WTC11 (cell line): ENCODE results near the gene E2F4. TPM values are rescaled to one million over a fixed set of nuclear protein-coding genes. Genes with fewer than 3 reads are reported as not detected.

Experiments
- ATAC-seq: fragments of 200-7000 bp; cut with Tn5 transposase; 2 replicates; pipeline ENCODE4 v1.10.0; 2021; ENCODE audit warnings: mild to moderate bottlenecking, moderate library complexity
- CTCF ChIA-PET: fragments of 300-600 bp; sonication (Branson Sonifier 250); formaldehyde crosslinking; loops from one replicate; lab custom pipeline; 2021; ENCODE audit warnings: antibody characterized with exemption; lab: Charles Lee
- POLR2A ChIA-PET: fragments of 350-600 bp; sonication (Branson Sonifier 250); formaldehyde crosslinking; loops from one replicate; lab custom pipeline; 2021; ENCODE audit warnings: antibody characterized with exemption; lab: Charles Lee
- DNase-seq: peaks from one replicate; pipeline ENCODE4 v3.0.0; 2021; ENCODE audit warnings: low spot score
- H3K27ac Mint-ChIP-seq: 2 replicates; pipeline ENCODE4 v1.8.0; 2021; ENCODE audit warnings: mixed read lengths
- H3K27me3 Mint-ChIP-seq: 2 replicates; pipeline ENCODE4 v1.8.0; 2021; ENCODE audit warnings: low read depth, mild to moderate bottlenecking, moderate library complexity, mixed read lengths
- H3K36me3 Mint-ChIP-seq: 2 replicates; pipeline ENCODE4 v1.8.0; 2021; ENCODE audit warnings: mixed read lengths
- H3K4me1 Mint-ChIP-seq: 2 replicates; pipeline ENCODE4 v1.8.0; 2022; ENCODE audit warnings: mixed read lengths
- H3K4me3 Mint-ChIP-seq: 2 replicates; pipeline ENCODE4 v1.8.0; 2021; ENCODE audit warnings: mild to moderate bottlenecking, moderate library complexity, mixed read lengths
- H3K9me3 Mint-ChIP-seq: 2 replicates; pipeline ENCODE4 v1.8.0; 2021; ENCODE audit warnings: mixed read lengths
- ARID4B ChIP-seq: sonication (generic); formaldehyde crosslinking; IDR thresholded peaks from 2 replicates; pipeline ENCODE4 v1.8.0; 2023; ENCODE audit warnings: missing genetic modification reagents, mild to moderate bottlenecking, borderline replicate concordance
- CREB1 ChIP-seq: sonication (generic); formaldehyde crosslinking; IDR thresholded peaks from 2 replicates; pipeline ENCODE4 v1.8.0; 2023; ENCODE audit warnings: mild to moderate bottlenecking, missing genetic modification reagents
- ELF4 ChIP-seq: sonication (generic); formaldehyde crosslinking; IDR thresholded peaks from 2 replicates; pipeline ENCODE4 v1.8.1; 2022; ENCODE audit warnings: low read depth, mild to moderate bottlenecking, moderate library complexity, missing genetic modification reagents
- ESRRA ChIP-seq: sonication (generic); formaldehyde crosslinking; IDR thresholded peaks from 2 replicates; pipeline ENCODE4 v1.8.1; 2022; ENCODE audit warnings: mild to moderate bottlenecking, missing genetic modification reagents, borderline replicate concordance
- ETV6 ChIP-seq: sonication (generic); formaldehyde crosslinking; IDR thresholded peaks from 2 replicates; pipeline ENCODE4 v1.8.1; 2022; ENCODE audit warnings: mild to moderate bottlenecking, missing genetic modification reagents
- FOXP1 ChIP-seq: sonication (generic); formaldehyde crosslinking; IDR thresholded peaks from 2 replicates; pipeline ENCODE4 v1.8.0; 2022; ENCODE audit warnings: missing genetic modification reagents, mild to moderate bottlenecking, moderate library complexity, borderline replicate concordance
- GRHL2 ChIP-seq: fragments of 250-450 bp; sonication (Bioruptor Pico); IDR thresholded peaks from 2 replicates; pipeline ENCODE4 v1.8.0; 2022; ENCODE audit warnings: mild to moderate bottlenecking, moderate library complexity; ENCODE audit not compliant: insufficient replicate concordance, severe bottlenecking
- JAZF1 ChIP-seq: fragments of 250-450 bp; sonication (Bioruptor Pico); IDR thresholded peaks from 2 replicates; pipeline ENCODE4 v1.9.0; 2021; ENCODE audit warnings: moderate library complexity, mild to moderate bottlenecking, inconsistent platforms
- JUN ChIP-seq: sonication (generic); formaldehyde crosslinking; IDR thresholded peaks from 2 replicates; pipeline ENCODE4 v1.8.0; 2023; ENCODE audit warnings: mild to moderate bottlenecking, missing genetic modification reagents
- PRRX2 ChIP-seq: fragments of 250-450 bp; sonication (Bioruptor Pico); IDR thresholded peaks from 2 replicates; pipeline ENCODE4 v1.8.0; 2021; ENCODE audit warnings: mild to moderate bottlenecking
- SMAD3 ChIP-seq: sonication (generic); formaldehyde crosslinking; IDR thresholded peaks from 2 replicates; pipeline ENCODE4 v1.8.0; 2022; ENCODE audit warnings: missing genetic modification reagents, mild to moderate bottlenecking, borderline replicate concordance
- STAT6 ChIP-seq: sonication (generic); formaldehyde crosslinking; conservative IDR thresholded peaks from 2 replicates; pipeline ENCODE4 v1.8.1; 2023; ENCODE audit warnings: mild to moderate bottlenecking, low read depth, missing genetic modification reagents, moderate library complexity
- USF2 ChIP-seq: sonication (generic); formaldehyde crosslinking; IDR thresholded peaks from 2 replicates; pipeline ENCODE4 v1.8.1; 2023; ENCODE audit warnings: mild to moderate bottlenecking, missing genetic modification reagents, moderate library complexity
- ZBTB43 ChIP-seq: sonication (generic); formaldehyde crosslinking; IDR thresholded peaks from 2 replicates; pipeline ENCODE4 v1.8.1; 2023; ENCODE audit warnings: mild to moderate bottlenecking, missing genetic modification reagents
- ZNF232 ChIP-seq: sonication (generic); formaldehyde crosslinking; IDR thresholded peaks from 2 replicates; pipeline ENCODE4 v1.8.0; 2022; ENCODE audit warnings: mild to moderate bottlenecking, missing genetic modification reagents
- ZNF317 ChIP-seq: sonication (generic); formaldehyde crosslinking; IDR thresholded peaks from 2 replicates; pipeline ENCODE4 v1.8.1; 2023; ENCODE audit warnings: low read depth, mild to moderate bottlenecking, moderate library complexity, missing genetic modification reagents, borderline replicate concordance
- total RNA-seq: library from RNA; stranded (reverse); gene quantifications from 3 replicates; pipeline ENCODE4 v1.2.3, GENCODE V29; 2021

The E2F4 gene
- total RNA-seq, 1 experiment from 2014 or later: 85.0 TPM

GRCh38 chr16:67184995-67185650 lies 6.8 kb upstream of the E2F4 start (continued):
- TF ChIP-seq ESRRA (CRISPR knock-in tag): 0 out of 2 replicates have a peak, but pooled peaks have one; percentile 60
- TF ChIP-seq FOXP1: peak; percentile 75
- TF ChIP-seq USF2 (CRISPR knock-in tag): no peak
- no peak for TF ChIP-seq JAZF1 (CRISPR knock-in tag)
- peak; percentile 51; the same call in 1 of the 2 replicates for TF ChIP-seq JUN (CRISPR knock-in tag)
- no peak for TF ChIP-seq GRHL2 (CRISPR knock-in tag)
- TF ChIP-seq ZNF232 (CRISPR knock-in tag): peak; percentile 93
- TF ChIP-seq ELF4: no peak
- TF ChIP-seq ARID4B (CRISPR knock-in tag): peak; percentile 98
- no peak for TF ChIP-seq STAT6 (CRISPR knock-in tag)
- TF ChIP-seq SMAD3 (CRISPR knock-in tag): peak; percentile 63; the same call in 1 of the 2 replicates
- TF ChIP-seq, all 79 proteins: peak for 35

GRCh38 chr16:67185651-67186134 lies 6.3 kb upstream of the E2F4 start:
- no peak for DNase-seq
- H3K9me3 Mint-ChIP-seq: no peaks in the 10 kb centered on the region
- TF ChIP-seq ELF4: no peak
- TF ChIP-seq ZNF317: no peak
- TF ChIP-seq ZBTB43 (CRISPR knock-in tag): no peak
- no peak for TF ChIP-seq PRRX2 (CRISPR knock-in tag)
- 0 out of 2 replicates have a peak, but pooled peaks have one; percentile 25 for TF ChIP-seq ETV6 (CRISPR knock-in tag)
- 0 out of 2 replicates have a peak, but pooled peaks have one; percentile 4 for TF ChIP-seq CREB1 (CRISPR knock-in tag)
- TF ChIP-seq, all 79 proteins: peak for 2
- Mint-ChIP-seq H3K36me3 (no peaks in the 10 kb centered on the region), H3K4me1 (peaks cover 23% of the 10 kb centered on the region), H3K27ac (no peak overlapping the region), H3K27me3 (peaks cover 29% of the 10 kb centered on the region), H3K4me3 (peak overlapping the region; percentile 82)
- ChIA-PET POLR2A (interaction anchor here (1.2 to 2.1 kb wide), 5 partner anchors 10 to 35 kb away, joined by 3 to 8 read pairs (median 6); partner anchors contain the start of genes B3GNT9 and NOL3), CTCF (interaction anchor here (0.6 to 4.4 kb wide), 30 partner anchors 11 to 355 kb away, joined by 3 to 88 read pairs (median 6); partner anchors contain the start of genes B3GNT9, CES3, ELMO3 and FBXL8)
- ATAC-seq: no peak
